Measurements from ENCODE around the gene HPCAL4. TPM values are rescaled to one million over a fixed set of nuclear protein-coding genes. Genes with fewer than 3 reads are reported as not detected.

The HPCAL4 gene
- total and polyA plus RNA-seq, 10 of the 15 experiments (the other 5 are each of a cell fraction or from before 2014, with no cell fraction given): 0.05 to 0.18 (median 0.06) TPM; not detected in 5

GRCh38 chr1:39679821-39680220 is 11.4 kb downstream of the HPCAL4 start:
- intact Hi-C loops (cut with micrococcal nuclease; ENCODE audit: unreplicated experiment): no loop called here
- no peak for TF ChIP-seq ELK1 (IDR thresholded peaks at IDR 0.05; ENCODE audit: low read depth, low read length)
- no peak for TF ChIP-seq WRNIP1 (IDR thresholded peaks at IDR 0.05; ENCODE audit: borderline replicate concordance, low read depth, low read length)
- TF ChIP-seq, protein P1, sequence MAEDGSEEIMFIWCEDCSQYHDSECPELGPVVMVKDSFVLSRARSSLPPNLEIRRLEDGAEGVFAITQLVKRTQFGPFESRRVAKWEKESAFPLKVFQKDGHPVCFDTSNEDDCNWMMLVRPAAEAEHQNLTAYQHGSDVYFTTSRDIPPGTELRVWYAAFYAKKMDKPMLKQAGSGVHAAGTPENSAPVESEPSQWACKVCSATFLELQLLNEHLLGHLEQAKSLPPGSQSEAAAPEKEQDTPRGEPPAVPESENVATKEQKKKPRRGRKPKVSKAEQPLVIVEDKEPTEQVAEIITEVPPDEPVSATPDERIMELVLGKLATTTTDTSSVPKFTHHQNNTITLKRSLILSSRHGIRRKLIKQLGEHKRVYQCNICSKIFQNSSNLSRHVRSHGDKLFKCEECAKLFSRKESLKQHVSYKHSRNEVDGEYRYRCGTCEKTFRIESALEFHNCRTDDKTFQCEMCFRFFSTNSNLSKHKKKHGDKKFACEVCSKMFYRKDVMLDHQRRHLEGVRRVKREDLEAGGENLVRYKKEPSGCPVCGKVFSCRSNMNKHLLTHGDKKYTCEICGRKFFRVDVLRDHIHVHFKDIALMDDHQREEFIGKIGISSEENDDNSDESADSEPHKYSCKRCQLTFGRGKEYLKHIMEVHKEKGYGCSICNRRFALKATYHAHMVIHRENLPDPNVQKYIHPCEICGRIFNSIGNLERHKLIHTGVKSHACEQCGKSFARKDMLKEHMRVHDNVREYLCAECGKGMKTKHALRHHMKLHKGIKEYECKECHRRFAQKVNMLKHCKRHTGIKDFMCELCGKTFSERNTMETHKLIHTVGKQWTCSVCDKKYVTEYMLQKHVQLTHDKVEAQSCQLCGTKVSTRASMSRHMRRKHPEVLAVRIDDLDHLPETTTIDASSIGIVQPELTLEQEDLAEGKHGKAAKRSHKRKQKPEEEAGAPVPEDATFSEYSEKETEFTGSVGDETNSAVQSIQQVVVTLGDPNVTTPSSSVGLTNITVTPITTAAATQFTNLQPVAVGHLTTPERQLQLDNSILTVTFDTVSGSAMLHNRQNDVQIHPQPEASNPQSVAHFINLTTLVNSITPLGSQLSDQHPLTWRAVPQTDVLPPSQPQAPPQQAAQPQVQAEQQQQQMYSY (CRISPR knock-in tag; IDR thresholded peaks at IDR 0.05): no peak
- TF ChIP-seq CEBPB (IDR thresholded peaks at IDR 0.05; ENCODE audit: borderline replicate concordance in 1 of 2, low read depth in 2 of 2, low read length in 2 of 2): no peak
- no peak for TF ChIP-seq RUNX3 (IDR thresholded peaks at IDR 0.05; ENCODE audit: low read length)
- Histone ChIP-seq H3K4me1 (ENCODE audit: control insufficient read depth, insufficient read depth, low read length) (no peaks in the 10 kb centered on the region), H3K27me3 (replicated peaks in 1 of 2; ENCODE audit: control insufficient read depth in 2 of 2, insufficient read depth in 2 of 2, low read length in 1 of 2) (peaks cover 0 to 6% of the 10 kb centered on the region in 2 experiments; a peak in 3 of 4 replicates), H3K4me2 (ENCODE audit: control insufficient read depth, insufficient read depth) (no peak overlapping the region), H3K9ac (ENCODE audit: control insufficient read depth, insufficient read depth, low read length) (no peak overlapping the region), H3K4me3 (no peak overlapping the region), H3K36me3 (ENCODE audit: control insufficient read depth in 2 of 2, insufficient read depth in 2 of 2, low read length in 1 of 2) (no peaks in the 10 kb centered on the region), H4K20me1 (ENCODE audit: control insufficient read depth, insufficient read depth) (no peaks in the 10 kb centered on the region), H3K9me3 (replicated peaks; ENCODE audit: control insufficient read depth, insufficient read depth, low read length) (no peaks in the 10 kb centered on the region), H2AFZ (ENCODE audit: control insufficient read depth, low read depth, low read length) (no peak overlapping the region), H3K79me2 (ENCODE audit: control insufficient read depth, insufficient read depth, low read length) (no peaks in the 10 kb centered on the region), H3K27ac (ENCODE audit: control insufficient read depth, insufficient read depth) (no peak overlapping the region)
- ChIA-PET RAD21 (ENCODE audit: unreplicated experiment) (no interaction called here), SMC1A (ENCODE audit: uncharacterized antibody, unreplicated experiment) (interaction anchor here (1.1 to 1.9 kb wide), 3 partner anchors 10 to 68 kb away, joined by 3 to 4 read pairs (median 4); no protein-coding TSS in a partner anchor), POLR2A (no interaction called here), CTCF (interaction anchor here (1.4 to 4.1 kb wide), 3 partner anchors 9 to 27 kb away, joined by 3 to 36 read pairs (median 8); partner anchors contain the start of gene NT5C1A)
- BruUV-seq (replicated peaks): no TSS peak
- DNase-seq (ENCODE audit: low read depth, low spot score): no peak
- FAIRE-seq: no peak
- ATAC-seq: no peak
- in situ Hi-C loops (cut with MboI): no loop called here
- 11% methylated on average over 2 of the region's 2 CpGs for WGBS (ENCODE audit: insufficient coverage, insufficient replicate concordance, low lambda C conversion rate, missing lambda C conversion rate)

All from GM12878 (cell line).